Lower leg skin (tissue), 4 donors: ENCODE data around the gene ARL6IP5. TPM values are rescaled to one million over a fixed set of nuclear protein-coding genes. Genes with fewer than 3 reads are reported as not detected.
A peak's percentile ranks its signal among the peaks of the same experiment; 100 is the strongest.

Source experiments
- DNase-seq, 2 donors: peaks; one replicate each; pipeline ENCODE4 v3.0.0-alpha.2; 2019; ENCODE audit warnings: low spot score in 2 of 2
- H3K4me3 ChIP-seq: fragments of 200-600 bp; sonication (generic); 2 replicates; pipeline ENCODE4 v1.5.1; 2017; ENCODE audit warnings: mild to moderate bottlenecking, low read depth; ENCODE audit not compliant: poor library complexity, severe bottlenecking
- CTCF ChIP-seq, 3 donors: fragments of 450-650 bp; IDR thresholded peaks; one replicate each; pipeline ENCODE4 v1.5.1; 2016; ENCODE audit warnings: antibody characterized with exemption in 3 of 3, mild to moderate bottlenecking in 3 of 3, moderate library complexity in 2 of 3
- POLR2A ChIP-seq, 2 donors: fragments of 450-650 bp; IDR thresholded peaks; one replicate each; pipeline ENCODE4 v1.6.1; 2016 to 2017; ENCODE audit warnings: antibody characterized with exemption in 2 of 2, mild to moderate bottlenecking in 1 of 2, moderate library complexity in 1 of 2
- WGBS, 2 donors: methylation state at CpG; one replicate each; pipeline ENCODE4 v1.1.5; 2018; 5-methylcytosine and 5-hydroxymethylcytosine counted together
- intact Hi-C: fragments of 100-400 bp; cut with DNase I; formaldehyde crosslinking; loops from one replicate; pipeline ENCODE4 v1.15.0; 2023; ENCODE audit warnings: low total_unique reads
- total RNA-seq, 4 donors: library from RNA; depleted of rRNA; stranded (reverse); fragments of >200 nt; gene quantifications; one replicate each; pipeline ENCODE4 v1.1.0, GENCODE V29; 2016

The ARL6IP5 gene
- total RNA-seq, 4 donors from 2014 or later, result 28.1 to 75.9 (median 54.1) TPM

- intact Hi-C loops, result no loop called here
- H3K4me3 ChIP-seq, result no peak overlapping the region
- peak; percentile 68 to 93 for DNase-seq
- 0 to 3% methylated on average over 1 of the region's 1 CpG for WGBS, 2 donors
- TF ChIP-seq CTCF (IDR thresholded peaks at IDR 0.05), result peak in 1 of 3 donors; percentile 75
- TF ChIP-seq POLR2A (IDR thresholded peaks at IDR 0.05), result no peak
Measured at GRCh38 chr3:69120879-69121464, 36.2 kb downstream of the ARL6IP5 start.

GRCh38 chr3:69121513-69121912, 36.8 kb downstream of the ARL6IP5 start:
- no peak for DNase-seq
- 79 to 81% methylated on average over 6 of the region's 6 CpGs for WGBS, 2 donors
- TF ChIP-seq CTCF (IDR thresholded peaks at IDR 0.05), result no peak
- no peak overlapping the region for H3K4me3 ChIP-seq
- intact Hi-C loops, result no loop called here

- no peak overlapping the region for H3K4me3 ChIP-seq
- TF ChIP-seq POLR2A (IDR thresholded peaks at IDR 0.05), result no peak
- no peak for TF ChIP-seq CTCF (IDR thresholded peaks at IDR 0.05)
- intact Hi-C loops, result no loop called here
- DNase-seq, result no peak
- 57 to 66% methylated on average over 8 of the region's 8 CpGs for whole genome bisulfite sequencing, 2 donors
Measured at GRCh38 chr3:69121950-69122349, 37.2 kb downstream of the ARL6IP5 start.

GRCh38 chr3:69122403-69122802, 37.7 kb downstream of the ARL6IP5 start, which contains the start of gene LMOD3:
TSS of gene LMOD3 (minus strand) at chr3:69122595. CDS start at chr3:69122386, 209 bp downstream.
- no peak for DNase-seq
- H3K4me3 ChIP-seq, result no peak within 1 kb of the TSS
- intact Hi-C loops, result no loop called here
- TF ChIP-seq CTCF (IDR thresholded peaks at IDR 0.05), result no peak
- TF ChIP-seq POLR2A (IDR thresholded peaks at IDR 0.05), result no peak
- 71 to 83% methylated on average over 3 of the region's 3 CpGs for WGBS, 2 donors

- TF ChIP-seq CTCF (IDR thresholded peaks at IDR 0.05) (no peak), POLR2A (IDR thresholded peaks at IDR 0.05) (no peak)
- intact Hi-C loops, result no loop called here
- 72 to 74% methylated on average over 3 of the region's 3 CpGs for WGBS, 2 donors
- H3K4me3 ChIP-seq, result no peak overlapping the region
- no peak for DNase-seq
Measured at GRCh38 chr3:69126216-69126615, 41.5 kb downstream of the ARL6IP5 start.

GRCh38 chr3:69126999-69127398, 42.3 kb downstream of the ARL6IP5 start:
- intact Hi-C loops, result no loop called here
- 83 to 97% methylated on average over 2 of the region's 2 CpGs for WGBS, 2 donors
- TF ChIP-seq POLR2A (IDR thresholded peaks at IDR 0.05) (no peak), CTCF (IDR thresholded peaks at IDR 0.05) (no peak)
- no peak for DNase-seq
- no peak overlapping the region for H3K4me3 ChIP-seq
